ENCODE measurements around the gene MIDN.

DNA sequence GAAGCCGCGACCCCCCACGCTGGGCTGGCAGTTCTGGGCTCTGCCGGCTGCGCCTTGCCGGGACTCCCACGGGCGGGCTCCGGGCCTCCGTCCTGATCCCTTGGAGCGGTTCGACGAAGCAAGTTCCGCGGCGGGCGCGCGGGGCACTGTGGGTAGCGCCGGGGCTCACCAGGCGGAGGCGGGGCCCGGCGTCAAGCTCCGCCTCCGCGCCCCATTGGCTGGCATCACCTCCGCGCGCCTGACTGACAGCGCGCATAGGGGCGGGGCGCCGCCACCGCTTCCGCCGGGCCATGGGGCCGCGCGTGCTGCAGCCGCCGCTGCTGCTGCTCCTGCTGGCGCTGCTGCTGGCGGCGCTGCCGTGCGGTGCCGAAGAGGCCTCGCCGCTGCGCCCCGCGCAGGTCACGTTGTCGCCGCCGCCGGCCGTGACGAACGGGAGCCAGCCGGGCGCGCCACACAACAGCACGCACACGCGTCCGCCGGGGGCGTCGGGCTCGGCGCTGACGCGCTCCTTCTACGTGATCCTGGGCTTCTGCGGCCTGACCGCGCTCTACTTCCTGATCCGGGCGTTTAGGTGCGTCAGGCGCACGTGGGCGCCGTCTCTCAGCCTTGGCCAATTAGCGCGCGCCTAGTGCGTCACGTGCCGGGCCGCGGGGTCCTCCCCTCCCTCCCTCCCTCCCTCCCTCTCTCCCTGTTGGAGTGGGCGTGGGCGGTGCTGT, 27.0 kb downstream of the MIDN start, which contains the start of gene FAM174C:
- TF ChIP-seq SUZ12 (IDR thresholded peaks at IDR 0.05; ENCODE audit: extremely low read depth, insufficient read depth, insufficient read length) (no peak), YY1 (IDR thresholded peaks at IDR 0.05; ENCODE audit: insufficient read depth, insufficient read length) (no peak)
